Activated CD8-positive, alpha-beta memory T cell treated with anti-CD3 and anti-CD28 coated beads, Interleukin-2, amount 50 U/mL, for 1 hour (primary cell): ENCODE measurements around the gene CELA2A.
"Not testable (repeated sequence)": the region's sequence is repeated elsewhere in the genome, so short reads cannot be mapped to it uniquely, and the experiment has no call there.

Source experiments
- DNase-seq: peaks from one replicate; pipeline ENCODE4 v3.0.0-alpha.2; 2020; ENCODE audit errors: extremely low read depth

Gene CELA2A

DNA sequence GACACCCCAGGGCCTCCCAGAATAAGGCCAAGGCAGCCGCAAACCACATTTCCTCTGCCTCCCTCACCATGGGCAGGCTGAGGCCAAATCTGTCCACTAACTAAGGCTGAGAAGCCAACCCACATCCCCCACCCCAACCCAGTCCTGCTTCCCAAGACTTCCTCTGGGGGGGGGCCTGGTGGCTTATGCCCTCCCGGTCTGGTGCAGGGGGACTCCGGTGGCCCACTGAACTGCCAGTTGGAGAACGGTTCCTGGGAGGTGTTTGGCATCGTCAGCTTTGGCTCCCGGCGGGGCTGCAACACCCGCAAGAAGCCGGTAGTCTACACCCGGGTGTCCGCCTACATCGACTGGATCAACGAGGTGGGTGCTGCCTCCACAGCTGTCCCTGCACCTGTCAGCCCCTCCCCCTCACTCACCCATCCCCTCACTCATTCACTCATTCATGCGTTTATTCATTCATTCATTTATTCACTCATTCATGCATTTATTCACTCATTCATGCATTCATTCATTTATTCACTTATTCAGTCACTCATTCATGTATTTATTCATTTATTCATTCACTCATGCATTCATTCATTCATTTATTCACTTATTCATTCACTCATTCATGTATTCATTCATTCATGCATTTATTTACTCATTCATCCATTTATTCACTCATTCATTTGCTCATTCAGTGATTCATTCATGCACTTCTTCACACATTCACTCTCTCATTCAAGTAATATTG is 11.0 kb upstream of the CELA2A start:
- DNase-seq: no peak

DNA sequence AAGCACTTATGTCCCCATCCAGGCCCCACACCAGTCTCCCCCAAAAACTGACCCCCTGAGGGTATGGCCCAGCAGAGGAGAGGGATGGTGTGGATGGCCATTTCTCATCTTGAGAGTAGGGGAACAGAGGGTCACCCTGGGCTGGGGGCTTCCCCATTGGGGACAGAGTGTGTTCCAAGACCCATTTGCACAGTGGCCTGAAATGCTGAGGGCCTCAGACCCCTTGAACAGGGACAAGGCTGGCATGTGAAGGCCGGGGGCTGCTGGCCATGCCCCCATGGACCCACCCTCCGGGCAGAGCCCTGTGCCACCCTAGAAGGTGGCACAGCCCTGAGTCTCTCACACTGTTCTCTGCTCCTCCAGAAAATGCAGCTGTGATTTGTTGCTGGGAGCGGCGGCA is 10.3 kb upstream of the CELA2A start:
- no peak for DNase-seq

DNA sequence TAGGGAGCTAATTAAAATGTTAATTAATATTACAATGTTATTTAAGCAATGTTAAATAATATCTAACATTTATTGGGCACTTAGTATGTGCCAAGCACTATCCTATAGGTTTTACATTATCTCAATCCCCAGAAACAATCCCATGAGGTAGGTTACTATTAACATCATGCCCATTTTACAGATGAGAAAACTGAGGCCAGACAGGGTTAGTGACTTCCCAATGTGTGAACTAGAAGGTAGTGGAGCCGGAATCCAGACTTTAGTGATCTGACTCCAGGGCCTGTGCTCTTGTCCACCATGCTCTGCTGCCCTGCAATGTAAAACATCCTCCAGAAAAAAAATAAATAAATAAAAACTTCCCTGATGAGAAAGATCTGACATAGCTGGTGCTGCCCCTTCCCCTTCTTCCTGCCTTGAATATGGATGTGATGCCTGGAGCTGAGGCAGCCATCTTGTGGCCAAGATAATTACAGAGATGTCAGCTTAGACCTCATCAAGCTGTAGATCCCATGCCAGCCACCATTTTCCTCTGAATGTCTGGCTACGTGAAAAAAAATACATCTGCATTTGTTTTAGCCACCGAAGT is 7.6 kb upstream of the CELA2A start:
- no peak for DNase-seq

DNA sequence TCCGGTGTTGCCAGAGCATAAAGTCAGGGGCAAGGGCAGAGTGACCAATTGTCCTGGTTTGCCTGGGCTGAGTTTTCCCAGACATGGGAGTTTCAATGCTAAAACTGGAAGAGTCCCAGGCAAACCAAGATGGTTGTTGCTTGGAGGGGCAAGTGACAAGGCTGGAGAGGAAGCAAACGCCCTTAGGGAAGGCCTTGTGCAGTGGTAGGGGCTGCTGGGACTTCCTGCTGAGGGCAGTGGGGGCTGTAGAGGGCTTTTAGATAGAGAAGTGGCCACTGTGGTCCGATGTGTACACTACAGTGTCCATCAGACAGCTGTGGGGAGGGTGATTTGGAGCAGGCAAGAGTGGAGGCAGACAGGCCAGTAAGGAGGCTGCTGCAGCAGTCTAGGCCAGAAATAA is 7.0 kb upstream of the CELA2A start:
- DNase-seq: no peak

DNA sequence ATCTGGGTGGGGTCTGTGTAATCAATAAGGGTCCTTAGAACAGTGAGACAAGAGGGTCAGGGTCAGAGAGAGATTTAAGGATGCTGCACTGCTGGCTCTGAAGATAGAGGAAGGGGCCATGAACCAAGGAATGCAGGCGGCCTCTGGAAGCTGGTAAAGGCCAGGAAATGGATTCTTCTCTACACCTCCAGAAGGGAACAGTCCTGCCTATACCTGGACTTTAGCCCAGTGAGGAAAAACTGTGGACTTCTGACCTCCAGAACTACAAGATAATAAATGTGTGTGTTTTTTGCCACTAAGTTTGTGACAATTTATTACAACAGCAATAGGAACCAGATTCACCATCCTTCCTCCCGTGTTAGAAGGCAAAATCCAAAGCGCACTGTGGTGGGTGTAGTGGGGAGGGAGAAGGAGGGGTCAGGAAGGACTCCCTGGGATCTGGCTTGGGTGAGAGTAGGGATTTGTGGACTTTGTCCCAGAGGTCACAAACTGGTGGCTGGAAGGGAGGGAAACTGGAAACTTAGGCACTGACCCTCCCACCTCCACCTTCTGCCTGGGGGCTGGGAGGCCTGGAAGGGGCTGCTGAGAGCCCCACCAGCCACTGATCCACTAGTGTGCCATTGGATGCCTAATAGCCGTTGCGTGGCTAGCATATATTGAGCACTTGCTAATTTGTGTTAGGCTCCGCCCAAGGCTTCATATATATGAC is 5.4 kb upstream of the CELA2A start:
- no peak for DNase-seq

DNA sequence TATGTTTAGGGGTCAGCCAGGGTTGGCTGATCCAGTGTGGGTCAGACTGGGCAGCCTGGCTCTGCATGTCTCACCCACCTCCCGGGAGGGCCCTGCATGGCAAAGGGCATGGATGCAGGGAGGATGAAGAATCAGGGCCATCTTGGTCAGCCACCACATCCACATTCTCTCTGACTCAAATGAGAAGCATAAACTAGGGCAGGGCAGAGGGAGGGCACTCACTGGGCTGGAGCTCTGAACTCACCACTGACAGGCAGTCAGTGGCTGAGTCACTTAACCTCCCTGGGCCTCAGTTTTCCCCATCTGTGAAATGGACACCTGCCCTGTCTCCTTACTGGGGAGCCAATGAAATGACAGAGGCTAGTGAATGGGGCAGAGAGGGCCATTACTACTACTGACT is 4.3 kb upstream of the CELA2A start:
- DNase-seq: no peak

DNA sequence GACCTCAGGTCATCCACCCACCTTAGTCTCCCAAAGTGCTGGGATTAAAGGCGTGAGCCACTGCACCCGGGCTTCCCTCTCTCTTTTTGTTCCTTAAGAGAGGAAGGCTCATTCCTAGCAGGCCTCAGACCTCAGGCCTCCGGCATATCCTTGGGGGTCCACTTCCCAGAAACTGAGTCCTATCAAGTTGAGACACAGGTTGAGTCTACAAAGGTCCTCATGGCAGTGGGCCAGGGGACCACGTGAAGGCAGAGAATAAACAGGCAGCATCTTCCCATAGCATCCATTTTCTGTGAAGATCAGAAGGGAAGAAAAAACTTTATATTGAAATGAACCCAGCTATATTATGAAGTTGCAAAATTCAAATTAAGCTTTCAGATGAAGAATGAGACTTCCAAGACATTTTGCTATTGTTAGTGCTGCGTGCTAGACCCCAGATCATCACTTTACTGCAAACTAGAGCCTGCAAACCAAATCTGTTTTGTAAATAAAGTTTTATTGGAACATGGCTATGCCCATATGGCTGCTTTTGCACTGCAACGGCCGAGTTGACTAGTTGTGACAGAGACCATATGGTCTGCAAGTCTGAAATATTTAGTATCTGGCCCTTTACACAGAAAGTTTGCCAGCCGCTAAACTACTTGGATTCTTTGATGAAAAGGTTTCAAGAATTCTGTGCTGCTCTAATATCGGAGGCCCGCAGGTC is 3.5 kb upstream of the CELA2A start:
- no peak for DNase-seq

DNA sequence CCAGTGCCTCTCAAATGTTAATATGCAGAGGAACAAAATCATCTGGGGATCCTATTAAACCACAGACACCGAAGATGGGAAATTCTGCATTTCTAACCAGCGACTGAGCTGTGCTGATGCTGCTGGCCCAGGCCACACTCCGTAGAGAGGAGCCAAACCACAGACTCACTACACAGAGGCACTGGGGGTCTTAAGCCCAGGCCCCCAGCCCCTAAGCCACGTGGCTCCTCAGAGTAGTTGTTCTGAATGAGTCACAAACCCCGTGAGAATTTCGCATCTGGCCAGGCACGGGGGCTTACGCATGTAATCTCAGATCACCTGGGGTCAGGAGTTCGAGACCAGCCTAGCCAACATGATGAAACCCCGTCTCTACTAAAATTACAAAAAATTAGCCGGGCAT is 2.8 kb upstream of the CELA2A start:
- no peak for DNase-seq

DNA sequence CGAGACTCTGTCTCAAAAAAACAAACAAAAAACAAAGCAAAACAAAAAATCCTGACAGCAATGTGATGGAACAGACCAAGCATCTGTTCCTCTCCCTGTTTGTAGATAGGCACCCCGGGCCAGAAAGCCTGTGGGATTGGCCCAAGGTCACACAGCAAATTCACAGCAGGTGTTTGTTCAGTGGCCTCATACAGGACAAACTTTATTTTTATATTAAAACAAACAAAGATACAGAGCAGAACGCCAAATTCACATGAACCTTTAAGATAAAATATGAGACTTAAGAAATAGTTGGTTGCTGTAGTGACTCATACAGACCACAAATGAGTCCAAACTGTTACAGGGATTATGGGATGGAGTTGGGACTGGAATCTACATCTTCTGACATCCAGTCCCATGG is 2.3 kb upstream of the CELA2A start:
- DNase-seq: no peak

DNA sequence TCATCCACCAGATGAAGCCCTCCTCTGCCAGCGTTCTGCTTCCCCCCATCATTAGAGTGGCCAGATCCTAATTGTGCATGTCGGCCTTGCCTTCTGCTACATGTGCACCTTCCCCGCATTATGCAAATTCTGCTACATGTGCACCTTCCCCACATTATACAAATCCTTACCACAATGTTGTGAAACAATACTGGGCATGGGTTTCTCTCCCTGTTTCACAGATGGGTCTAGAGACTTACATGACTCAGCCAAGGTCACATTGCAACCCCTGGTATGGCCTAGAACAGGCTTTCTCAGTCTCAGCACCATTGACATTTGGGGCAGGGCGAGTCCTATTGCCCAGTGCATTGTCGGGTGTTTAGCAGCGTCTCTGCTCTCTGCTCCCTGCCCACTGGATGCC is 1.0 kb upstream of the CELA2A start:
- DNase-seq: no peak

DNA sequence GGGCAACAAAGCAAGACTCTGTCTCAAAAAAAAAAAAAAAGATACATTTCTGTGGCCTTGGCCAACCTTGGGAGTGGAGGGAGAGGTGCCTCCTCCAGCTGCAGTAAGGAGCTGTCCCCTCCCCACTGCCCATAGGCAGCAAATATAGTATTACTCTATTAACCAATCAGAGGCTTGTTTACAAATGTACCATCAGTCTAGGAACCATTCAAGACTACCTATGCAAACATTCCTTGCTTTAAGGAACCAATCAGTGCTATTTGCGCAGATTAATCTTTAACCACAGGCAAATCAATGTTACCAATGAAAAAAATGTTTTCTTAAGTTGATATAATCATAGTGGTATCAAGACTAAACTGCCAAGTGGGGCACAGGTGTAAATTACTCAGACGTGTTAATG is 1.1 kb downstream of the CELA2A start:
- DNase-seq: no peak

DNA sequence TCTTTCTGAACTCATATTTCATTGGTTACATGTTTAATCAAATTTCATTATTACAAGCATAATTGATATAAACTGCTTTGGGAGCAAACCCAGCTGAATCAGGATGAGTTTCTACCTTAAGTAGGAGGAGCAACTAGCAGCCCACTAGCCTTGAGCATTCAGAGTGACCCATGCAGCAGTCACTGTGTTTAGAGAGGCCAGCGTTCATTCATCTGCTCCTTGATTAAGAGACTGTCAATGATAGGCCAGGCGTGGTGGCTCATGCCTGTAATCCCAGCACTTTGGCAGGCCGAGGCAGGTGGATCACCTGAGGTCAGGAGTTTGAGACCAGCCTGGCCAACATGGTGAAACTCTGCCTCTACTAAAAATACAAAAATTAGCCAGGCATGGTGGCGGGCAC is 1.9 kb downstream of the CELA2A start:
- not testable (repeated sequence) for DNase-seq

DNA sequence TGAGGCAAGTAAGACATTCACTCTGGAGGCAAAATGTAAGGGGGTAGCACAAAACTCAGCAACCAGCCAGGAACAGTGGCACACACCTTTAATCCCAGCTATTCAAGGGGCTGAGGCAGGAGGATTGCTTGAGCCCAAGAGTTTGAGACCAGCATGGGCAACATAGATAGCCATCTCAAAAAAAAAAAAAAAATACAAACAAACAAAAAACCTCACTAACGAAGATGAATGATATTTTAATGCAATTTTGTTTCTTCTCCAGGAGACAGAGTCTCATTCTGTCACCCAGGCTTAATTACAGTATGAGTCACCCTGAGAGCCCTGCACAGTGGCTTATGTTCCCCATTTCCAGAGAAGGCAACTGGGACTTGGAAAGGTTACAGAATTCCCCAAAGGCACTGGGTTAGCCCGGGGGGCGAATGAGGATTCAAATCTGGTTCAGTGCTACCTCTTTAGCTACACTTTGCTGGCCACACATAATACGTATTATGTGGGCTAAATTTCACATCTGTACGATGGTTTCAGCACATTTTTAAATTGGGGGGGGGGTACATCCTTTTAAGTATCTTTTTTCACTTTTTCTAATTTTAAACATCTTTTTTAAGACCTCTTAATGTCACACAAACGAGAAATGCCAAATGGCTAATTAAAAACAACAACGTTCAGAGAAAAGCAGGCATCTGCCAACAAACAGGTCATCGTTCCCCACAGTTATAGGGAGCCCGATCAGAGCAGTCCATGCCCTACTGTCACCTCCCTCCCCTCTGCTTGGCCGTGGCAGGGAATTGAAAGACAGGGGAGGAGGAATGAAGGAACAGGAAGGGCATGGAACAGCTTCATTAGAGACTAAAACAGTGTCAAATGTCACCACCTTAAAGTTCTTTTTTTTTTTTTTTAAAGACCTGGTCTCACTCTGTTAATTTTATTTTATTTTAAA is 3.5 kb downstream of the CELA2A start:
- DNase-seq: no peak

DNA sequence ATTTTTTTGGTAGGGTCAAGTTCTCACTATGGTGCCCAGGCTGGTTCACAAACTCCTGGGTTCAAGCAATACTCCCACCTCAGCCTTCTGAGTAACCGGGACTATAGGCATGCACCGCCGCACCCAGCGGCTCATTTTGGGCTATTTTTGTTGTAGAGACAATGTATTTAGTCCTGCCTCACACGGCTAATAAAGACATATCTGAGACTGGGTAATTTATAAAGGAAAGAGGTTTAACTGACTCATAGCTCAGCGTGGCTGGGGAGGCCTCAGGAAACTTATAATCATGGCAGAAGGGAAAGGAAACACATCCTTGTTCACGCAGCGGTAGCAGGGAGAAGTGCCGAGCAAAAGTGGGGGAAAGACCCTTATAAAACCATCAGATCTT is 4.2 kb downstream of the CELA2A start:
- no peak for DNase-seq

DNA sequence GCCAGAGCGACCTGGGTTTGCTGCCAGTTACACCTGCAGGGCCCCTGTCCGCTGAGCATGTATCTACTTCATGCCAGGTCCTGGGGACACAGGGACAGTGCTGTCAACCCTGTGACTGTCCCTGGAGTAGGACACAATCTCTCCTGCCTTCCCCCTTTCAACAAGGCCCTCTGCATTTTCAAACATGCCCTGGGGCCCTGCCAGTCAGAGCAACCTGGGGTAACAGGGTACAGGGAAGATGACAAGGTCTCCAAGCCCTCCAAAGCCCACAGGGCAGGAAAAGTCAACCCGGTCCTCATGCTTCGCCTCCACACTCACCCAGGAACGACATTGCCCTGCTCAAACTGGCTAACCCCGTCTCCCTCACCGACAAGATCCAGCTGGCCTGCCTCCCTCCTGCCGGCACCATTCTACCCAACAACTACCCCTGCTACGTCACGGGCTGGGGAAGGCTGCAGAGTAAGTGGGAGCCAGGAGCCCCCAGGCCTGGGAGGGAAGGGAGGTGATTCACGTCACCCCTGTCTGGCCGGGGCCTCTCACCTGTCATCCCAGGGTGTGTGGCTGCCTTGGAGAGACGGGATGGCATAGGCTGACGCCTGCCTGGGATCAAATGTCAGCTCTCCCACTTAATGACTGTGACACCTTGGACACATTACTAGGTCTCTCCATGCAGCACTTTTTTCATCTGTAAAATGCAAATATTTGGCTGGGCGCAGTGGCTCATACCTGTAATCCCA is 6.7 kb downstream of the CELA2A start:
- not testable (repeated sequence) for DNase-seq

DNA sequence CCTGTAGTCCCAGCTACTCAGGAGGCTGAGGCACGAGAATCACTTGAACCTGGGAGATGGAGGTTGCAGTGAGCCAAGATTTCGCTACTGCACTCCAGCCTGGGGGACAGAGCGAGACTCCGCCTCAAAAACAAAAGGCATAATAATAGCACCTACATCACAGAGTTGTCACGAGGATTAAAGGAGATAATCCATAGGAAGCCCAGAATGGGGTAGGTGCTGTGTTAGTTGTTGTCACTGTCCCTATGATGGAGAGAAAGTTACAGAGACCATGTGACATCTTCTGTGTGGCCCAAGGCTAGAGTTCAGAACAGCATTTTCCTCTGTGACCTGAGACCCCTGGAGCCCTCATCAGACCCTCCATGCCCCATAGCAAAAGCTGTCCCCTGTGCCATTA is 7.4 kb downstream of the CELA2A start:
- not testable (repeated sequence) for DNase-seq

DNA sequence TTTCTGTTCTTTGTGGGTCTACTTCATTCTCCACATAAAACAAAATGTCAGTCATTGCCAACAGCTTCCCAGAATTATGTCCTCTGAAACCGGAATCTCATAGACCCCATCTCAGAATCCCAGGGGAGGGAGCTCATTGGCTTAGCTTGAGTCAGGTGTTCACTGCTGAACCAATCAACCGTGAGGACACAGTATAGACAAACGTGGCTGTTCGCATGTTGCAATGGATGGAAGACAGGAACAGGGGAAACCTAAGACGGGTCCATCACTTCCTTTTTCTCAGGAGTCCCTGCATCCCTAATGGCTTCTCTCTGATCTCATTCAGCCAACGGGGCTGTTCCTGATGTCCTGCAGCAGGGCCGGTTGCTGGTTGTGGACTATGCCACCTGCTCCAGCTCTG is 9.1 kb downstream of the CELA2A start:
- no peak for DNase-seq

DNA sequence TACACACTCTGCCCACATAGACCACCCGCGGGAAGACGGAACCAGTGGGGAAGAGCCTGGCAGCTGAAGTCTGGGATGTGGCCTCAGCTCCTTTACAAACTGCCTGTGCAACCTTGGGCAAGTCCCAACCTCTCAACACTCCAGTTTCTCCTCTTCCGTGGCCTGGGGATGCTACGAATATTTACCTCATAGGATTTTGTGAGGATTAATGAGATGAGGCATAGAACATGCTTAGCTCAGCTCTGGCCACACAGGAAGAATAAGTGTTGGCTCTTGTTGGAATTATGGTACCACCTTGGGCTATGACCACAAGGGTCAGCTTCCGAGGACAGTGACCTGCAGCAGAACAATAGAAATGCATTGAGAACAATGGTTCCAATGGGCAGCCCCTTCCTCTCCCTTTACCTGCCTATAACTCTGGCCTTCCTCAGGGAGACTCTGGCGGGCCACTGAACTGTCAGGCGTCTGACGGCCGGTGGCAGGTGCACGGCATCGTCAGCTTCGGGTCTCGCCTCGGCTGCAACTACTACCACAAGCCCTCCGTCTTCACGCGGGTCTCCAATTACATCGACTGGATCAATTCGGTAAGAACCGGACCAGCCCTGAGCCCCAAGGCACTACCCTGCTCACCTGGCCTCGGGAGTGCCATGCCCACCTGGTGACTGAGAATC is 10.6 kb downstream of the CELA2A start:
- not testable (repeated sequence) for DNase-seq

DNA sequence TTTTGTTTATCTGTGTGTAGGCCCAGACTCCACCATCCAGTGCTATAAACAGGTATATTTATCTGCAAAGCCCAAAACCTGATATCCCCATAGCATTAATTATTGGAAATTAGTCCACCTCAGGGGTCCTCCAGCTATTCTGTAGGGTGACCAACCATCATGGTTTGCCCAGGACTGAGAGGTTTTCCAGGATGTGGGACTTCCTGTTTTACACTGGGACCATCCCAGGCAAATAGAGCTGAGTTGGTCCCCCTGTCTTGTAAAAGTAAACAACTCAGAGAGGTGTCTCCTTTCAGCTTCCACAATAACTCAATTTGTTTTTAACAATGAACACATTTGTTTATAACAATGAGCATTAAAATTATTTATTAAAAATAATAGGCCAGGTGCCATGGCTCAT is 11.6 kb downstream of the CELA2A start:
- DNase-seq: no peak

DNA sequence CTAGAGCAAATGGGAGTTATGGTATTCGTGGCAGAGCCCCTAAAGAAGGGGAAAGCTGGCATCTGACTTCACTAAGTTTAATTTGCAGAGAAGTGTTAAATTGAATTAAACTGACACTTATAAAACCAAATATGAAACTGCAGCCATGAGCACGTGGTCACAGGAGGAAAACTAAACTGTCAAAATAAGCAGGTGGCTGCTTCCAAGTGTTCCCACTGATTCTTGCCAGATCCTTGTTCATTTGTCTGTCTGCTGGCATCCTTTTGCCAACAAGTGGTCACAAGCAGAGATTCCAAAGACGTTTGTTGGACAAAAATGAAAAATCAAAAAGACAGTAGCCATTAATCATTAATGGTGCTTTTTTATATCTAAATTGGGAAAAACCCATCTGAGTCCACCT is 12.8 kb downstream of the CELA2A start:
- DNase-seq: no peak
